ENCODE measurements around the gene NSF.
A peak's percentile ranks its signal among the peaks of the same experiment; 100 is the strongest.

Gene NSF

DNA sequence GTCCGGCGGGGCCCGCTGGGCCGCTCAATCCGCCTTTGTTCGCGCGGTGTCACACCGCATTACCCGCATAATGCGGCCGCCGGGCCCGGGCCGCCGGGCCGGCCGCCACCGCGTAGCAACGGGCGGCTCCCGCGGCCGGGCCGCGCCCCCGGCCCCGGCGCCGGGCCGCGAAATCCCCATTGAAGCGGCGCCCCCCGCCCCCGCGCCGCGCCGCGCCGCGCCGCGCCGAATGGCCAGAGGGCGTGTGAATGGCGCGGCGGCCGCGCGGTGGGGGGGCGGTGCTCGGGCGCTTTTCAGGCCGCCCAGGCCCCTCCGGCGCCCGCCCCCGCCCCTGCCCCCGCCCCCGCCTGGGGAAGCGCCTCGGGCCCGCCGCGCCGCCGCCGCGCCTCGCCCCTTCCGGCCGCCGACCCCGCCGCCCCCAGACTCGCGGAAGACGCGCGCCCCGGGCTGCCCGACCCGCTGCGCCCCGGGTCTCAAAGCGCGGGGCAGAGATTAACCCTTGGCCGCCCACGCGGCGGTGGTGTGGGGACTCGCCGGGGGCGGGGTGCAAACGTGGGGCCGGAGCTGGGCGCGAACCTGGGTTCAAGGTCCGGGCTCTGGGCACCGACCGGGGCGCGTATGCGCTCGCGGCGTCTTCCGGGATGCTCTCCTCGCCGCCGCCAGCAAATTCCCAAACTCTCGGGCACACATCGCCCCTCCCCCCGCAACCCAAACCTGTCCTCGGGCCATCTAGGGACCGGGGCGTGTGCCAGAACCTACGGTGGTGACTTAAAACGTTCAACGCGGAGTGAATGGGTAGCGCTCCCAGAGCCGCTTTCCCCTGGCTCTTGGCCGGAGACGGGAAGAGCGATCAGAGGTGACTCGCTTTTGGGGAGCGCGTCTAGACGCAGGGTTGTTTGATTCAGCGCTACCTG is 181.3 kb downstream of the NSF start:
- peak; percentile 6 for TF ChIP-seq NFIC (IDR thresholded peaks at IDR 0.05)
- TF ChIP-seq TAF1 (IDR thresholded peaks at IDR 0.05; ENCODE audit: low read depth), result no peak; the same call in 1 of the 2 replicates
- no peak for TF ChIP-seq FOXM1 (IDR thresholded peaks at IDR 0.05; ENCODE audit: borderline replicate concordance, low read depth)
- TF ChIP-seq ZBTB7A (IDR thresholded peaks at IDR 0.05; ENCODE audit: low read depth), result peak; percentile 75
- no peak for TF ChIP-seq CREB1 (IDR thresholded peaks at IDR 0.05; ENCODE audit: low read depth)
- TF ChIP-seq EGR1 (IDR thresholded peaks at IDR 0.05), result peak; percentile 69; the same call in 1 of the 2 replicates
- no peak for TF ChIP-seq TCF12 (IDR thresholded peaks at IDR 0.05; ENCODE audit: low read depth)

DNA sequence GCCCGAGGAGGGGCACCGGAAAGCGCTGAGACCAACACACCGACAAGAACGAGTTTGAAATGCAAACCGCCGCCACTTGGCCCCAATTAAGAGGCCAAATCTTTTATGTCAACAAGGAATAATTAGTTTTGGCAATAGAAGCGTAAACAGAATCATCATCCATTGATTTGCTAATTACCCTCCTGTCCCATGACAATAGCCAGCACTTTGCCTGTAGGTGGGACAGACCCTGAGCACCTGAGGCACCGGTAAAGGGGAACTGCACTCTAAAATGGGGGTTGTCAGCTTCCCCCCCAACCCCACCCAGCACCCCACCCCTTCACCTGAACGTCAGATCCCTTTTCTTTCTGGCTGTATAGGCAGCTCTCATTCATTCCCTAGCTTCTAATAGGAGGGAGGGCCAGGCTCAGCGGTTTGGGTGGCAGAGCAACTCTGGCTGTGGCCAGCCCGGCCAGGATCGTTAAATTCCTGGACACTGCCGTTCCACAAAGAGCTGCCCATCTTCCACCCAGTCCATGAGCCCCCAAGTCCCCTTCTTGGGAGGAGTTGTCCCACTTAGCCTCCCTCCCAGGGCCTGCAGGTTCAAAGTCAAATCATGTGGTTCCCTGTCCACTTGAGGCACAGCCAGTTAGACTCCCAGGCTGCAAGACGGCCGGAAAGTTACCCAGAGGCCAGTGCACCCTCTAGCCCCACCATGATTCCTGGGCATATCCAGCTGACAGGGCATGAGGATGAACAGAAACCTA is 182.2 kb downstream of the NSF start:
- no peak for TF ChIP-seq ZBTB7A (IDR thresholded peaks at IDR 0.05; ENCODE audit: low read depth)
- TF ChIP-seq, protein P1, sequence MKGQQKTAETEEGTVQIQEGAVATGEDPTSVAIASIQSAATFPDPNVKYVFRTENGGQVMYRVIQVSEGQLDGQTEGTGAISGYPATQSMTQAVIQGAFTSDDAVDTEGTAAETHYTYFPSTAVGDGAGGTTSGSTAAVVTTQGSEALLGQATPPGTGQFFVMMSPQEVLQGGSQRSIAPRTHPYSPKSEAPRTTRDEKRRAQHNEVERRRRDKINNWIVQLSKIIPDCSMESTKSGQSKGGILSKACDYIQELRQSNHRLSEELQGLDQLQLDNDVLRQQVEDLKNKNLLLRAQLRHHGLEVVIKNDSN (IDR thresholded peaks at IDR 0.05), result no peak
- TF ChIP-seq EP300 (IDR thresholded peaks at IDR 0.05; ENCODE audit: borderline replicate concordance), result no peak
- TF ChIP-seq TCF12 (IDR thresholded peaks at IDR 0.05; ENCODE audit: low read depth), result no peak

DNA sequence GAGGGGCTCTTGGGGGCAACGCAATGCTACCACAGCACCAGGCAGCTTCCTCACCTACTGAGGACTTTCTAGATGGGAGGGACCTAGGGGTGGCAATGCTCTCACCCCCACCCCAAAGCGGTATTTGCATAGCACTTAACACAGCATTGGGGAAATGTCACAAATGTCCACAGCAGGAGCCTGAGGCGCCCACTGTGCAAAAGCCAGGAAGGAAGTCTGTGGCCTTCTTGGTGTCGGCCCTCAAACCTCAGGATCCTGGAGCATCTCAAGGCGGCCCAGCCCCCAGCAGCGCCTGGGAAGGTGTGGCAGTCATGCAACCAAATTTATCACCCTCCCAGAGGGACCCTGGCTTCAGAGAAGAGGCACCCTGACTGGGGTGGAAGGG is 182.7 kb downstream of the NSF start:
- no peak for TF ChIP-seq YY1 (IDR thresholded peaks at IDR 0.05; ENCODE audit: low read depth)
- TF ChIP-seq, protein P1 (IDR thresholded peaks at IDR 0.05), result no peak
- no peak for TF ChIP-seq TEAD4 (IDR thresholded peaks at IDR 0.05)
- TF ChIP-seq, protein P2, sequence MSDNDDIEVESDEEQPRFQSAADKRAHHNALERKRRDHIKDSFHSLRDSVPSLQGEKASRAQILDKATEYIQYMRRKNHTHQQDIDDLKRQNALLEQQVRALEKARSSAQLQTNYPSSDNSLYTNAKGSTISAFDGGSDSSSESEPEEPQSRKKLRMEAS (IDR thresholded peaks at IDR 0.05), result no peak

DNA sequence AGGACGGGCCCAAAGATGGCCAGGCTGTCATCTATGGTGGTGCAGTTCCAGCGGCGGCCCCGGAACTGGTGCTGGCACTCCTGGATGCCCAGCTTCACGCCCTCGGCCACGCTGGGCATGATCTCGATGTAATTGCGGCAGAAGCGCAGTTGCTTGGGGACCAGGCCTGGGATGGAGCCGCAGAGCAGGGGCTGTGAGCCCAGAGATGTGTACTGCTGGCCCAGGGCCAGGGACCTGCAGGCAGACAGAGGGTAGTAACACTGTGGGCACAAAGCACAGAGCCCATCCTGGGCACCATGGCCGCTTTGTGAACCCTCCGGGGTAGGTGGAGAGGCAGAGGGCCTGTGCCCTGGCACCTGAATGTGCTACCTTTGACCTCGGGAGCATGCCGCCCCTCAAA is 183.2 kb downstream of the NSF start:
- TF ChIP-seq CEBPB (IDR thresholded peaks at IDR 0.05) (no peak), ZBTB7A (IDR thresholded peaks at IDR 0.05; ENCODE audit: low read depth) (no peak), TAF1 (IDR thresholded peaks at IDR 0.05; ENCODE audit: low read depth) (no peak), RAD21 (IDR thresholded peaks at IDR 0.05; ENCODE audit: low read depth) (no peak), TCF12 (IDR thresholded peaks at IDR 0.05; ENCODE audit: low read depth) (no peak), EGR1 (IDR thresholded peaks at IDR 0.05) (no peak), FOXM1 (IDR thresholded peaks at IDR 0.05; ENCODE audit: borderline replicate concordance, low read depth) (no peak), NFIC (IDR thresholded peaks at IDR 0.05) (no peak), YY1 (IDR thresholded peaks at IDR 0.05; ENCODE audit: low read depth) (no peak), CREB1 (IDR thresholded peaks at IDR 0.05; ENCODE audit: low read depth) (no peak), TEAD4 (IDR thresholded peaks at IDR 0.05) (no peak), EP300 (IDR thresholded peaks at IDR 0.05; ENCODE audit: borderline replicate concordance) (no peak)
- TF ChIP-seq, protein P1 (IDR thresholded peaks at IDR 0.05), result no peak
- TF ChIP-seq, protein P3, sequence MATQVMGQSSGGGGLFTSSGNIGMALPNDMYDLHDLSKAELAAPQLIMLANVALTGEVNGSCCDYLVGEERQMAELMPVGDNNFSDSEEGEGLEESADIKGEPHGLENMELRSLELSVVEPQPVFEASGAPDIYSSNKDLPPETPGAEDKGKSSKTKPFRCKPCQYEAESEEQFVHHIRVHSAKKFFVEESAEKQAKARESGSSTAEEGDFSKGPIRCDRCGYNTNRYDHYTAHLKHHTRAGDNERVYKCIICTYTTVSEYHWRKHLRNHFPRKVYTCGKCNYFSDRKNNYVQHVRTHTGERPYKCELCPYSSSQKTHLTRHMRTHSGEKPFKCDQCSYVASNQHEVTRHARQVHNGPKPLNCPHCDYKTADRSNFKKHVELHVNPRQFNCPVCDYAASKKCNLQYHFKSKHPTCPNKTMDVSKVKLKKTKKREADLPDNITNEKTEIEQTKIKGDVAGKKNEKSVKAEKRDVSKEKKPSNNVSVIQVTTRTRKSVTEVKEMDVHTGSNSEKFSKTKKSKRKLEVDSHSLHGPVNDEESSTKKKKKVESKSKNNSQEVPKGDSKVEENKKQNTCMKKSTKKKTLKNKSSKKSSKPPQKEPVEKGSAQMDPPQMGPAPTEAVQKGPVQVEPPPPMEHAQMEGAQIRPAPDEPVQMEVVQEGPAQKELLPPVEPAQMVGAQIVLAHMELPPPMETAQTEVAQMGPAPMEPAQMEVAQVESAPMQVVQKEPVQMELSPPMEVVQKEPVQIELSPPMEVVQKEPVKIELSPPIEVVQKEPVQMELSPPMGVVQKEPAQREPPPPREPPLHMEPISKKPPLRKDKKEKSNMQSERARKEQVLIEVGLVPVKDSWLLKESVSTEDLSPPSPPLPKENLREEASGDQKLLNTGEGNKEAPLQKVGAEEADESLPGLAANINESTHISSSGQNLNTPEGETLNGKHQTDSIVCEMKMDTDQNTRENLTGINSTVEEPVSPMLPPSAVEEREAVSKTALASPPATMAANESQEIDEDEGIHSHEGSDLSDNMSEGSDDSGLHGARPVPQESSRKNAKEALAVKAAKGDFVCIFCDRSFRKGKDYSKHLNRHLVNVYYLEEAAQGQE (IDR thresholded peaks at IDR 0.05; ENCODE audit: low read depth), result no peak
- TF ChIP-seq, protein P2 (IDR thresholded peaks at IDR 0.05), result no peak

DNA sequence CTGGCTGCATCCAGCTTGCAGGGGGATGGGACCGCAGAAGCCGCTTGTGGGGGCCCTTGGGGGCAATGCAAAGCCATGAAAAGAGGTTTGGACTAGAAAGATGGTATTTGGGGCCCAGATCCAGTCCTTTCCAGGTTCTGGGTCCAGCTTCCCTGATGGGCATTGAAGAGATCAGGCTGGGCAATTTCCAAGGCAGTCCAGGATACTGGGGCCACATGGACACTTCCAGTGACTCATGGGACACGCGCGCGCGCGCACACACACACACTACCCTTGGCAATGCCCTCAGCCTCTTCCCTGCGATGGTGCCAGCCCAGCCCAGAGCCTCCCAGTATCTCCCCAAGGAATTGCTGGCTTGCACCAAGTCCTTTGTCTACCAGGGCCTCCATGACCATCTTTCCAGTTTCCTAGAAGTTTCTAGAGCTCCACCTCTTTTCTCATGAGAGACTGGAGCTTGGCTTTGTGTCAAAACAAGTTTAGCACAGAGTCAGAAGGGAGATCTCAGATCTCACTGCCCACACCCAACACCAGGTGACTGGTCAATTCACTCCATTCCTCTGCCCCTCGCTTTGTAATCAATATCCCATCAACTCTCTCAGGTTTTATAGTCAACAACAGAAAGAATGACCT is 183.8 kb downstream of the NSF start:
- TF ChIP-seq EP300 (IDR thresholded peaks at IDR 0.05; ENCODE audit: borderline replicate concordance) (no peak), TCF12 (IDR thresholded peaks at IDR 0.05; ENCODE audit: low read depth) (no peak), CEBPB (IDR thresholded peaks at IDR 0.05) (no peak), NFIC (IDR thresholded peaks at IDR 0.05) (no peak), TEAD4 (IDR thresholded peaks at IDR 0.05) (no peak), EGR1 (IDR thresholded peaks at IDR 0.05) (no peak), CREB1 (IDR thresholded peaks at IDR 0.05; ENCODE audit: low read depth) (no peak), RAD21 (IDR thresholded peaks at IDR 0.05; ENCODE audit: low read depth) (no peak)
- TF ChIP-seq, protein P1 (IDR thresholded peaks at IDR 0.05), result no peak
- TF ChIP-seq, protein P2 (IDR thresholded peaks at IDR 0.05), result no peak
- TF ChIP-seq, protein P3 (IDR thresholded peaks at IDR 0.05; ENCODE audit: low read depth), result no peak
